Measurements from ENCODE around the gene GSTT2B. TPM values are rescaled to one million over a fixed set of nuclear protein-coding genes. Genes with fewer than 3 reads are reported as not detected.

The GSTT2B gene
- total and polyA plus RNA-seq, 10 of the 15 experiments (the other 5 are each of a cell fraction or from before 2014, with no cell fraction given) = 0.15 to 0.29 (median 0.21) TPM; not detected in 7

DNA sequence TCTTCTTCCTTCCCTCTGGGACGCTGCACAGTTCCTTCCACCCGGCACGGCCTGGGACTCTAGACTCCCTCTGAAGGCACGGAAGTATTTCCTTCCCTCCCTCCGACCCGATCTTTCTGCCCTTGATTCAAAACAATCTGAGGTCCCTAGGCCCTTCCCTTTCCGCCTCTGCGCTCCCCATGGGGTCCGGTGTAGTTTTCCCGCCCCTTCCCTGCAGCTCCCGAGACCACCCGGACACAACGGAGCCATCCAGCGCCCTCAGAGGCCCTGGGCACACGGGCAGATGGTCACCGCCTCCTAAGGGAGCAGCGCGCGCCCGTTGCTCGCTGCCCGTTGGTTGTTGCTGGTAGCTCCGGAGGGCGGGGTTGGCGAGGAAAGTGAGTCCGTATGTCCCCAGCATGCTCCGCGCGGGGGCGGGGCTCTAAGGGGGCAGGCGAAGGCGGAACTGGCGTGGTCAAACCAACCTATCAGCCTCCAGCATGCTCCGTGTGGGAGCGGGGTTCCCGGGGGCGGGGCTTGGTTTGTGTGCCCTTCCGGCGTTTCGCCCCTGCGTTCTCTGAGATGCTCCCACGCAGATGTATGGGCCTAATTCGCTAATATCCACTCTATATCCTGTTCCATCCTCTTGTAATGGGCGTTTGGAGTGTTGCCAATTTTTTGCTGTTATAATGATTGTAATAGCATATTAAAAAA is 47.2 kb downstream of the GSTT2B start (continued):
- no peak for TF ChIP-seq CTCF (IDR thresholded peaks at IDR 0.05 in 2 of 3, conservative IDR thresholded peaks at IDR 0.05 in 1 of 3; ENCODE audit: control insufficient read depth in 2 of 3, extremely low read depth in 1 of 3, insufficient read depth in 1 of 3, low read depth in 3 of 3, low read length in 3 of 3)
- TF ChIP-seq CHD4 (IDR thresholded peaks at IDR 0.05) = no peak
- 0 out of 2 replicates have a peak, but pooled peaks have one; percentile 7 for TF ChIP-seq MEF2A (IDR thresholded peaks at IDR 0.05; ENCODE audit: insufficient read depth, low read depth, low read length)
- TF ChIP-seq YY1 (IDR thresholded peaks at IDR 0.05; ENCODE audit: low read depth, low read length) = peak; percentile 42
- TF ChIP-seq PML (IDR thresholded peaks at IDR 0.05; ENCODE audit: low read length) = peak; percentile 98
- no peak; the same call in 1 of the 2 replicates for TF ChIP-seq MXI1 (IDR thresholded peaks at IDR 0.05; ENCODE audit: low read depth, low read length)
- peak; percentile 77 for TF ChIP-seq BCL3 (IDR thresholded peaks at IDR 0.05; ENCODE audit: borderline replicate concordance, insufficient read depth, low read depth, low read length, poor library complexity, severe bottlenecking)
- peak; percentile 19 for TF ChIP-seq SIX5 (IDR thresholded peaks at IDR 0.05; ENCODE audit: low read depth, low read length, severe bottlenecking)
- no peak for TF ChIP-seq PBX3 (IDR thresholded peaks at IDR 0.05; ENCODE audit: insufficient replicate concordance, low read depth, low read length)
- peak; percentile 99 for TF ChIP-seq HDGF (IDR thresholded peaks at IDR 0.05)
- TF ChIP-seq CBX5 (IDR thresholded peaks at IDR 0.05; ENCODE audit: low read depth) = no peak
- TF ChIP-seq, protein P1, sequence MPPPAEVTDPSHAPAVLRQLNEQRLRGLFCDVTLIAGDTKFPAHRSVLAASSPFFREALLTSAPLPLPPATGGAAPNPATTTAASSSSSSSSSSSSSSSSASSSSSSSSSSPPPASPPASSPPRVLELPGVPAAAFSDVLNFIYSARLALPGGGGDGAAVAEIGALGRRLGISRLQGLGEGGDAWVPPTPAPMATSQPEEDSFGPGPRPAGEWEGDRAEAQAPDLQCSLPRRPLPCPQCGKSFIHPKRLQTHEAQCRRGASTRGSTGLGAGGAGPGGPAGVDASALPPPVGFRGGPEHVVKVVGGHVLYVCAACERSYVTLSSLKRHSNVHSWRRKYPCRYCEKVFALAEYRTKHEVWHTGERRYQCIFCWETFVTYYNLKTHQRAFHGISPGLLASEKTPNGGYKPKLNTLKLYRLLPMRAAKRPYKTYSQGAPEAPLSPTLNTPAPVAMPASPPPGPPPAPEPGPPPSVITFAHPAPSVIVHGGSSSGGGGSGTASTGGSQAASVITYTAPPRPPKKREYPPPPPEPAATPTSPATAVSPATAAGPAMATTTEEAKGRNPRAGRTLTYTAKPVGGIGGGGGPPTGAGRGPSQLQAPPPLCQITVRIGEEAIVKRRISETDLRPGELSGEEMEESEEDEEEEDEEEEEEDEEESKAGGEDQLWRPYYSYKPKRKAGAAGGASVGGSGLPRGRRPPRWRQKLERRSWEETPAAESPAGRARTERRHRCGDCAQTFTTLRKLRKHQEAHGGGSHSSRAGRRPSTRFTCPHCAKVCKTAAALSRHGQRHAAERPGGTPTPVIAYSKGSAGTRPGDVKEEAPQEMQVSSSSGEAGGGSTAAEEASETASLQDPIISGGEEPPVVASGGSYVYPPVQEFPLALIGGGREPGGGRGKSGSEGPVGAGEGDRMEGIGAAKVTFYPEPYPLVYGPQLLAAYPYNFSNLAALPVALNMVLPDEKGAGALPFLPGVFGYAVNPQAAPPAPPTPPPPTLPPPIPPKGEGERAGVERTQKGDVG (CRISPR knock-in tag; IDR thresholded peaks at IDR 0.05) = no peak
- TF ChIP-seq TARDBP (IDR thresholded peaks at IDR 0.05; ENCODE audit: borderline replicate concordance) = no peak
- TF ChIP-seq HDAC2 (IDR thresholded peaks at IDR 0.05) = no peak
- peak; percentile 69; the same call in 1 of the 2 replicates for TF ChIP-seq CBFB (IDR thresholded peaks at IDR 0.05; ENCODE audit: low read depth)
- TF ChIP-seq, protein P2, sequence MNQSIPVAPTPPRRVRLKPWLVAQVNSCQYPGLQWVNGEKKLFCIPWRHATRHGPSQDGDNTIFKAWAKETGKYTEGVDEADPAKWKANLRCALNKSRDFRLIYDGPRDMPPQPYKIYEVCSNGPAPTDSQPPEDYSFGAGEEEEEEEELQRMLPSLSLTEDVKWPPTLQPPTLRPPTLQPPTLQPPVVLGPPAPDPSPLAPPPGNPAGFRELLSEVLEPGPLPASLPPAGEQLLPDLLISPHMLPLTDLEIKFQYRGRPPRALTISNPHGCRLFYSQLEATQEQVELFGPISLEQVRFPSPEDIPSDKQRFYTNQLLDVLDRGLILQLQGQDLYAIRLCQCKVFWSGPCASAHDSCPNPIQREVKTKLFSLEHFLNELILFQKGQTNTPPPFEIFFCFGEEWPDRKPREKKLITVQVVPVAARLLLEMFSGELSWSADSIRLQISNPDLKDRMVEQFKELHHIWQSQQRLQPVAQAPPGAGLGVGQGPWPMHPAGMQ (IDR thresholded peaks at IDR 0.05; ENCODE audit: borderline replicate concordance) = no peak
- TF ChIP-seq, protein P3, sequence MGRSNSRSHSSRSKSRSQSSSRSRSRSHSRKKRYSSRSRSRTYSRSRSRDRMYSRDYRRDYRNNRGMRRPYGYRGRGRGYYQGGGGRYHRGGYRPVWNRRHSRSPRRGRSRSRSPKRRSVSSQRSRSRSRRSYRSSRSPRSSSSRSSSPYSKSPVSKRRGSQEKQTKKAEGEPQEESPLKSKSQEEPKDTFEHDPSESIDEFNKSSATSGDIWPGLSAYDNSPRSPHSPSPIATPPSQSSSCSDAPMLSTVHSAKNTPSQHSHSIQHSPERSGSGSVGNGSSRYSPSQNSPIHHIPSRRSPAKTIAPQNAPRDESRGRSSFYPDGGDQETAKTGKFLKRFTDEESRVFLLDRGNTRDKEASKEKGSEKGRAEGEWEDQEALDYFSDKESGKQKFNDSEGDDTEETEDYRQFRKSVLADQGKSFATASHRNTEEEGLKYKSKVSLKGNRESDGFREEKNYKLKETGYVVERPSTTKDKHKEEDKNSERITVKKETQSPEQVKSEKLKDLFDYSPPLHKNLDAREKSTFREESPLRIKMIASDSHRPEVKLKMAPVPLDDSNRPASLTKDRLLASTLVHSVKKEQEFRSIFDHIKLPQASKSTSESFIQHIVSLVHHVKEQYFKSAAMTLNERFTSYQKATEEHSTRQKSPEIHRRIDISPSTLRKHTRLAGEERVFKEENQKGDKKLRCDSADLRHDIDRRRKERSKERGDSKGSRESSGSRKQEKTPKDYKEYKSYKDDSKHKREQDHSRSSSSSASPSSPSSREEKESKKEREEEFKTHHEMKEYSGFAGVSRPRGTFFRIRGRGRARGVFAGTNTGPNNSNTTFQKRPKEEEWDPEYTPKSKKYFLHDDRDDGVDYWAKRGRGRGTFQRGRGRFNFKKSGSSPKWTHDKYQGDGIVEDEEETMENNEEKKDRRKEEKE (IDR thresholded peaks at IDR 0.05) = no peak
